Osteoblast (primary cell): ENCODE data around the gene PKP2. TPM values are rescaled to one million over a fixed set of nuclear protein-coding genes. Genes with fewer than 3 reads are reported as not detected.

Source experiments
- DNase-seq: peaks from one replicate; pipeline ENCODE4 v3.0.0; 2011; ENCODE audit warnings: low spot score, mixed read lengths; ENCODE audit not compliant: insufficient read length; ENCODE audit errors: missing footprints
- H2AFZ ChIP-seq: 2 replicates; pipeline ENCODE4 v1.6.0; 2011; ENCODE audit warnings: mild to moderate bottlenecking, low read length
- H3K27ac ChIP-seq: 2 replicates; pipeline ENCODE4 v1.5.1; 2011; ENCODE audit warnings: mild to moderate bottlenecking, low read depth, low read length, moderate library complexity
- H3K27me3 ChIP-seq: 2 replicates; pipeline ENCODE4 v1.6.0; 2012; ENCODE audit warnings: mild to moderate bottlenecking, control low read depth, inconsistent platforms, low read length, moderate library complexity; ENCODE audit not compliant: insufficient read depth
- H3K36me3 ChIP-seq: 2 replicates; pipeline ENCODE4 v1.5.1; 2011; ENCODE audit warnings: mild to moderate bottlenecking, low read length, control low read depth, moderate library complexity; ENCODE audit not compliant: insufficient read depth
- H3K4me1 ChIP-seq: 2 replicates; pipeline ENCODE4 v1.5.1; 2011; ENCODE audit warnings: mild to moderate bottlenecking, low read length, control low read depth, moderate library complexity; ENCODE audit not compliant: insufficient read depth
- H3K4me2 ChIP-seq: 2 replicates; pipeline ENCODE4 v1.6.0; 2011; ENCODE audit warnings: mild to moderate bottlenecking, low read length; ENCODE audit not compliant: insufficient read depth
- H3K4me3 ChIP-seq: fragments of 200-600 bp; sonication (generic); 3 replicates; pipeline ENCODE4 v1.5.1; 2012; ENCODE audit warnings: mild to moderate bottlenecking, low read length, inconsistent platforms; ENCODE audit not compliant: insufficient read depth
- H3K79me2 ChIP-seq: 2 replicates; pipeline ENCODE4 v1.6.0; 2012; ENCODE audit warnings: mild to moderate bottlenecking, low read length, control low read depth, inconsistent platforms; ENCODE audit not compliant: insufficient read depth
- H3K9me3 ChIP-seq: 2 replicates; pipeline ENCODE4 v1.5.1; 2011; ENCODE audit warnings: low read depth, low read length, control low read depth
- H4K20me1 ChIP-seq: 2 replicates; pipeline ENCODE4 v1.6.0; 2012; ENCODE audit warnings: mild to moderate bottlenecking, low read length, control low read depth; ENCODE audit not compliant: insufficient read depth
- total RNA-seq: library from RNA; depleted of rRNA; stranded (reverse); fragments of >200 nt; gene quantifications from 2 replicates; pipeline ENCODE4 v1.2.3, GENCODE V29; 2012
- TF ChIP-seq, protein P1 (sequence below): IDR thresholded peaks from 2 replicates; pipeline ENCODE4 v1.5.1; 2011; ENCODE audit warnings: mild to moderate bottlenecking, low read depth, low read length, moderate library complexity; ENCODE audit errors: extremely low read depth

The PKP2 gene
- total RNA-seq, 1 donor: under 0.01 TPM

DNA sequence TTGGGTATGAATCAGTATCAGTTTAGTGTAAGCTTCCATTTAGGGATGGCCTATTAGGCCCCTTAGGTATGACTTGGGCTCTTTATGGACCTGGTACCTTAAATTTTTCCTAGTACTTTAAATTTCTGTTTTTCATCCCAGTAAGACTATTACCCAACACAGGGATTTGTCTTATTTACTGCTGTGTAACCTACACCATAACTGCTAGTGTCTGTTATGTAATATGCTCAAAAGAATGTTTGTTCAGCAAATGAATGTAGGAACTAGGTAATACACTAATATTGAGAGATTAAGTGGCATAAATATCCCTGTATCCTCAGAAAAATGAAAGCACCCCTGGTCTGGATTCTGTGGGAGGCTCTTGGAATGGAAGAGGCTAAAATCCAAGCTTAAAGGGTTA is 77.2 kb downstream of the PKP2 start:
- no peak for DNase-seq
- Histone ChIP-seq H3K79me2 (no peaks in the 10 kb centered on the region), H2AFZ (no peak overlapping the region), H3K36me3 (no peaks in the 10 kb centered on the region), H3K4me2 (no peak overlapping the region), H3K9me3 (no peaks in the 10 kb centered on the region), H3K4me1 (no peaks in the 10 kb centered on the region), H3K27me3 (no peaks in the 10 kb centered on the region), H4K20me1 (no peaks in the 10 kb centered on the region), H3K4me3 (no peak overlapping the region), H3K27ac (no peak overlapping the region)
- TF ChIP-seq, protein P1, sequence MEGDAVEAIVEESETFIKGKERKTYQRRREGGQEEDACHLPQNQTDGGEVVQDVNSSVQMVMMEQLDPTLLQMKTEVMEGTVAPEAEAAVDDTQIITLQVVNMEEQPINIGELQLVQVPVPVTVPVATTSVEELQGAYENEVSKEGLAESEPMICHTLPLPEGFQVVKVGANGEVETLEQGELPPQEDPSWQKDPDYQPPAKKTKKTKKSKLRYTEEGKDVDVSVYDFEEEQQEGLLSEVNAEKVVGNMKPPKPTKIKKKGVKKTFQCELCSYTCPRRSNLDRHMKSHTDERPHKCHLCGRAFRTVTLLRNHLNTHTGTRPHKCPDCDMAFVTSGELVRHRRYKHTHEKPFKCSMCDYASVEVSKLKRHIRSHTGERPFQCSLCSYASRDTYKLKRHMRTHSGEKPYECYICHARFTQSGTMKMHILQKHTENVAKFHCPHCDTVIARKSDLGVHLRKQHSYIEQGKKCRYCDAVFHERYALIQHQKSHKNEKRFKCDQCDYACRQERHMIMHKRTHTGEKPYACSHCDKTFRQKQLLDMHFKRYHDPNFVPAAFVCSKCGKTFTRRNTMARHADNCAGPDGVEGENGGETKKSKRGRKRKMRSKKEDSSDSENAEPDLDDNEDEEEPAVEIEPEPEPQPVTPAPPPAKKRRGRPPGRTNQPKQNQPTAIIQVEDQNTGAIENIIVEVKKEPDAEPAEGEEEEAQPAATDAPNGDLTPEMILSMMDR: no peak

DNA sequence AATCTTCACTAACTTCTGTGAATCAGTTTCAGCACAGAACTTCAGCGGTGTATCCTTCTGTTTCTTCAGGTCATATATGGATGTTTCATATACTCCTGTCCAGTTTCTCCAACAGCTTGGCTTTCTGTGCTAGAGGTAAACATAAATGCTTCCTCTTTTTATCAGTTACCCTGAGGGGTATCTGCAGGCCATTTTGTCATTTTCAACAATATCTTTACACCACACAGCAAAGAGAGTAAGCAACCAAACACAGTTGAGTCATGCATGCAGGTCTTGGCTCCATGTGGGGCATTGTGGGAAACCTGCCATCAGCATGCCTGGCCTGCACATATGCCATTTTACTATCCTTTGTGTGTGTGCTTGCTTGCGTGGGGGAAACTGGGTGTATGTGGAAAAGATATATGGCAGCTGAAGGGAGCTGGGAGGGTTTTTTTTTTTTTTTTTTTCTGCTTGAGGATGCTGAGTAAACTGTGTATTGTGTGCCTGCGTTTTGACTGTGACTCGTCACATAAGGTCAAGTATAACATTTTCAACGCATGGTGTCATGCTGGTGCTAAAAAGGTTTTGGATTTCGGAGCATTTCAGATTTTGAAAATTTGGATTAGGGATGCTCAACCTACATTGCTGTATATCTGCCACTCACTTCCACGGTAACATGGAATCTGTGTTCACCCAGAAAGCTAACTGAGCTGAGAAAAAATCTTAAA is 84.7 kb downstream of the PKP2 start:
- H3K36me3 ChIP-seq: no peaks in the 10 kb centered on the region
- H3K27ac ChIP-seq: no peak overlapping the region
- H3K4me3 ChIP-seq: no peak overlapping the region
- TF ChIP-seq, protein P1: no peak
- H3K4me2 ChIP-seq: no peak overlapping the region
- no peaks in the 10 kb centered on the region for H3K79me2 ChIP-seq
- no peaks in the 10 kb centered on the region for H3K9me3 ChIP-seq
- no peak overlapping the region for H2AFZ ChIP-seq
- H3K27me3 ChIP-seq: no peaks in the 10 kb centered on the region
- DNase-seq: no peak
- H4K20me1 ChIP-seq: no peaks in the 10 kb centered on the region
- H3K4me1 ChIP-seq: no peaks in the 10 kb centered on the region

DNA sequence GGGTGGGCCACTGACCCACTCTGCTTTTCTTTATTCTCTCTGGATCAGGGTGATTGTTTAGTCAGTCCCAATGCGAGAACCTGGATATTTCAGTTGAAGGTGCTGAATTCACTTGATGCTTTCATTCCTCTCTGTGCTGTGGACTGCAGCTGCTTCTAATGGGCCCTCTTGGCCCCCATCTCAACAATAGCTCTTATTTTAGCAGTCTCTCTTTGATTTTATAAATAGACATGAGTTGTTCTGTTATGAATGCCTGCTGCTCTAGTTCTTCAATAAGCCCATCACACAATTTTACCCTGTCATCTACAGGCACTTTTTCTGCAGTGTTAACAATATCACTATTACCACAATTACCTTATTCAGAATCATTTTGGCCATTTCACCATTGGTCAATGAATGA is 86.7 kb downstream of the PKP2 start:
- Histone ChIP-seq H2AFZ (no peak overlapping the region), H4K20me1 (no peaks in the 10 kb centered on the region), H3K79me2 (no peaks in the 10 kb centered on the region), H3K4me1 (no peaks in the 10 kb centered on the region), H3K9me3 (no peaks in the 10 kb centered on the region), H3K4me3 (no peak overlapping the region), H3K27me3 (no peaks in the 10 kb centered on the region), H3K36me3 (no peaks in the 10 kb centered on the region), H3K27ac (no peak overlapping the region), H3K4me2 (no peak overlapping the region)
- TF ChIP-seq, protein P1: no peak
- DNase-seq: no peak

DNA sequence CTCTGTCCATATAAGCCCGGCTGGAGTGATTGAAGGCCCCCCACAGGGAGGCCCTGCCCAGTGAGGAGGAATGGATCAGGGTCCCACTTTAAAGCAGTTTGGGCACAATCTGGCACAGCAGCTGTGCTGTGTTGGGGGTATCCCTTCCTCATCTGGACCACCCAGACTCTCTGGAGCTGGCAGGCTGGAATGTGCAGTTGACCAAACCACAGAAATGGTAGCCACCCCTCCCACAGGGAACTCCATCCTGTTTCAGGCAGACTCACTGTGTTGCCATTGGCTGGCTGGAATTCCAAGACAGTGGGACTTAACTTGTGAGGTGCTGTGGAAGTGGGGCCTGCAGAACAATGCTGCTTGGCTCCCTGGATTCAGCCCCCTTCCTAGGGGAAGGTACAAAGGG is 87.4 kb downstream of the PKP2 start:
- H3K79me2 ChIP-seq: no peaks in the 10 kb centered on the region
- H4K20me1 ChIP-seq: no peaks in the 10 kb centered on the region
- H3K36me3 ChIP-seq: no peaks in the 10 kb centered on the region
- H3K27me3 ChIP-seq: no peaks in the 10 kb centered on the region
- H3K4me3 ChIP-seq: no peak overlapping the region
- H3K4me1 ChIP-seq: no peaks in the 10 kb centered on the region
- H2AFZ ChIP-seq: no peak overlapping the region
- no peak overlapping the region for H3K4me2 ChIP-seq
- TF ChIP-seq, protein P1: no peak
- no peak for DNase-seq
- no peak overlapping the region for H3K27ac ChIP-seq
- no peaks in the 10 kb centered on the region for H3K9me3 ChIP-seq
